ENCODE results near the gene CALN1.

Gene CALN1

DNA sequence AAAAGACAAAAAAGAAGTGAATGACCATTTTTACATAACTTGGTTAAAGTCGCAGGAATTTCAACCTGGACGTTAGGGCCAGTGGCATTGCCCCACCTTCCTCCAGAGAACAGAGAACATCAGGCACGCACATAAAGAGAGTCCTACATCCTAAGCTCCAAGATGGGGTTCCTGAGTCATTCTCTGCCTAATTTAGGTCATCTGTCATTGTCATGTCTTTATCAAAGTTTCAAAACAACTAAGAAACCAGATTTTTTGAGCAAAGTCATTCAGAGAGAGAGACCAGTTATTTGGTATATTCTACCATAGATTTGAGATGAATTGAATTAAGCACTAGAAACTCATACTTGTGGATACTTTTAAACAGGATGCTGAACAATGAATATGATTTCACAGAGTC is 241.7 kb downstream of the CALN1 start:
- FAIRE-seq = no peak

DNA sequence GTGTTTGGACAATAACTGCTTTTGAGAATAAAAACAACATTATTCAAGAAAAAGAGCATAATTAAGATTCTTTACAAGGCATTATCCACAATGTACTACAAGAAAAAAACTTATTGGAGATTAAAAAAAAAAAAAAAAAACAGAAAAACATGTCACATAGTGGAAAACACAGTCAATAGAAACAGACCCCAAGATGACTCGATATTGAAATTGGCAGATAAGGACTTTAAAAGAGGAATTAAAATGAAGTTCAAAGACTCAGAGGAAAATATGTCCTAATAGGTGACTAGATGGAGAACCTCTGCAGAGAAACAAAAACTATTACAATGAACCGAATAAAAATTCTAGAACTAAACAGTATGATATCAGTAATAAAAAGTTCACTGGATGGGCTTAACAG is 248.9 kb downstream of the CALN1 start:
- FAIRE-seq = no peak

GRCh38 chr7:72161534-72161933 is 250.6 kb downstream of the CALN1 start:
- FAIRE-seq = no peak

GRCh38 chr7:72159911-72160310 is 252.2 kb downstream of the CALN1 start:
- FAIRE-seq = no peak

- no peak for FAIRE-seq
Observed at GRCh38 chr7:72156671-72157070, 255.5 kb downstream of the CALN1 start.

DNA sequence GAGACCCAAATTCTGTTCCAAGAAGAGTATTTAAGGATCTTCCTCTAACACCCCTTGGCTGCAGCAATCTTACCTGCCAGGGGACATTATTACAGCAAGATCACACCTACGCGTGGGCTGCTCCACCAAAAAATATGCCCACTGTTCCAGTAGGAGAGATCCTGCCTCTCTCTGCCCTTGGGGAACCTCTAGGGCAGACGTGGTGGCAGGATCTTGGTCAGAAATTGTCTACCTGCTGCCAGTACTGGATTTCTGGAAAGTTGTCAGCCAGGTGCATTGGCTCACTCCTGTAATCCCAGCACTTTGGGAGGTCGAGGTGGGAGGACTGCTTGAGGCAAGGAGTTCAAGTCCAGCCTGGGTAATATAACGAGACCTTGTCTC is 259.0 kb downstream of the CALN1 start:
- FAIRE-seq = no peak

DNA sequence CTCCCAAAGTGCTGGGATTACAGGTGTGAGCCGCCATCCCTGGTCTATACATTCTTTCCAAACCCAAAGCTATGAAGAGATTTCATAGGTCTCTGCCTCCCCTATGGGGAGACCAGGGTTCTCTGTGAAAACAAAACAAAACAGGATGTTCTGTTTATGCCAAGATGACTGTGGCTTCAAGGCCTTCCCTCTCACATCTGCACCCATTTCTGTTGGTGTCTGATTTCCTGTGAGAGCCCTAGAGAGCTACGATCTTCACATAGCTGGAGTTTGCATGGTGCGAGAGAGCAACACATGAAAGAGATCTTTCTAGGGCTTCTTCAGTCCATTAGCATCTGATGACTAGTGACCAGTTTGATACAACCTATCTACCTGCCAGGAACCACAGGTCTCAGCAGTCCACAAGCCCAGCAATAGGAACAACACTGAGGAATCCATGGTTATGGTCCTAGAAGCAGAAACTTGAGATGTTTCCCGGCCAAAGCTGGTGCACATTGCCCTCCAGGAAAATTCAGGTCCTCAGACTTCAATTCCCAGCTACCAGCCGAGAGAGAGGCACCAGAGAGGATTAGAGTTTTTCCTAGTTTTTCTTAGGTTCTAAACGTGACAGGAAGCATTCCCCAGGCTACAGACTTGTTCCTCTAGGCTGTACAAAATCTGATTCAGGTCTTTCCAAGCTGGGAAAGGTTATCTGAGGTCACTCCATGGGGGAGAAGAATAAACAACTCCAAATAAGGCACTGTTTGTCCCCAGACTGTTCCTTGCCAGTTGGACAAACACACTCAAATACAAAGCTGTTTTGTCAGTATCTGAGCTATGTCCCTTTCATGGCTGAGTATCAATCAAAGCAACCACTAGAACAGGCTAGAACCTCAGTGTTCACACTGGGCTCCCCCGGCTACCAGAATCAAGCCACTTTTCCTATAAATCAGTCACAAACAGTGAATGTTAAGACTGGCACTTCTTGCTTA is 259.7 kb downstream of the CALN1 start:
- FAIRE-seq = no peak

DNA sequence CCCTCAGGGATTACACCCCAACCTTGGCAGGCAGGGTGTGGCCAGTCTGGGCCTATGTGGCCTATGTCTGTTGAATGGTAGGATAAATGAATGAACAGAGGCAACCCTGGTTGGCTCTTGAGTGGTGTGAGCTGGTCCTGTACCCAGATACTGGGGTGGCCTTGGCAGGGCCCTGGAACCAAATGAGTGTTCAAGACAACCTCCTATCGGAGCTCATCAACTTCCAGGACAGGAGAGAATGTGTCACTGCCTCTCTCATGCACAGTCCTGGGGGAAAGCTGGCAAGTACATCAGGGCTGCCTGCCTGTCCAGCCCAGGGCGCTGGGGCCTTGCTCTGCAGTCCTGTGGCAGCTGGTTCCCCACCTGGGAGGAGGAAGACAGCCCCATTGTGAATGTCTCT is 271.6 kb downstream of the CALN1 start:
- no peak for FAIRE-seq

DNA sequence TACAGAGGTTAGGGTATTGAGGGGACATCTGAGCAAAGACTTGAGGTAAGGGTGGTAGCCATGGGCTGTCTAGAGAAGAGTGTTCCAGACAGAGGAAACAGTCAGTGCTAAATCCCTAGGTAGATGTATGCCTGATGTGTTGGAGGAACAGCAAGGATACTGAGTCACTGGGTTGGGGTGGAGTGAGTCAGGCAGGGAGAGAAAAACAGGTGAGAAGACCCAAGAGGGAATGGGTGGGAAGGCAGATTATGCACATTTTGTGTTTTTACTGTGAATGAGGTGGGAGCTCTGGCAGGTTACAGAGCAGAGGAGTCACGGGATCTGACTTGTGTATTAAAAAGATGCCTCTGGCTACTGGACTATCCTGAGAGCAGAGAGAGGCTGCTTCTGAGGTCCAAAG is 285.0 kb downstream of the CALN1 start:
- FAIRE-seq = no peak

- FAIRE-seq = no peak
Observed at GRCh38 chr7:72123913-72124312, 288.2 kb downstream of the CALN1 start.

GRCh38 chr7:72118366-72118765 is 293.8 kb downstream of the CALN1 start:
- FAIRE-seq = no peak

GRCh38 chr7:72114129-72114528 is 298.0 kb downstream of the CALN1 start:
- no peak for FAIRE-seq

DNA sequence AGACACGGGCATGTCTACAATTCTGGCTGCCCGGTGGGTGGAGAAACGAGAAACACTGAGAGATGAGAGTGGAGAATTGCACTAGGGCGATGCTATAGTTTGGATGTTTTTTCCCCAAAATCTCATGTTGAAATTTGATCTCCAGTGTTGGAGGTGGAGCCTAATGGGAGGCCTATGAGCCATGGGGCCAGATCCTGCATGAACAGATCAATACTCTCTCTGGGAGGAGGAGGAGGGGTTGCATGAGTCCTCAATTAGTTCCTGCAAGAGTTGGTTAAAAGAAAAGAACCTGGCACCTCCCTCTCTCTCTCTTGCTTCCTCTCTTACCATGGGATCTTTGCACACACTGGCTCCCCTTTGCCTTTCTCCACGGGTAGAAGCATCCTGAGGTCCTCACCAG is 299.1 kb downstream of the CALN1 start:
- no peak for FAIRE-seq

GRCh38 chr7:72112530-72112929 is 299.6 kb downstream of the CALN1 start:
- FAIRE-seq = no peak

GRCh38 chr7:72111086-72111485 is 301.1 kb downstream of the CALN1 start:
- FAIRE-seq = no peak

- FAIRE-seq = no peak
Observed at GRCh38 chr7:72109566-72109965, 302.6 kb downstream of the CALN1 start.

GRCh38 chr7:72106405-72106804 is 305.7 kb downstream of the CALN1 start:
- no peak for FAIRE-seq

GRCh38 chr7:72101444-72101843 is 310.7 kb downstream of the CALN1 start:
- no peak for FAIRE-seq

GRCh38 chr7:72099784-72100183 is 312.4 kb downstream of the CALN1 start:
- FAIRE-seq = no peak

GRCh38 chr7:72098807-72099580 is 313.1 kb downstream of the CALN1 start:
- FAIRE-seq = no peak

DNA sequence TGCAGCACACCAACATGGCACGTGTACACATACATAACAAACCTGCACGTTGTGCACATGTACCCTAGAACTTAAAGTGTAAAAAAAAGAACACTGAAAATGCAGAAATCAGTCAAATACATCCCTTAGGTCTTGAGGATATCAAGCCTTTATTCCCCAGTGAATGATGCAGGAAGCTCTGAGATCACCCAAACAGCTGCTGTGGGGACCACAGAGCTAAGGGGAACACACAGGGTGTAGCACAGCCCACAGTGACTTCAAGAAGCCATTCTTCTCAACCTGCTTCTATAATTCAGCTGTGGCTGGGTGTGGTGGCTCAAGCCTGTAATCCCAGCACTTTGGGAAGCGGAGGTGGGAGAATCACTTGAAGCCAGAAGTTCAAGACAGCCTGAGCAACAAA is 314.9 kb downstream of the CALN1 start:
- no peak for FAIRE-seq

- no peak for FAIRE-seq
Observed at GRCh38 chr7:72092769-72093168, 319.4 kb downstream of the CALN1 start.

GRCh38 chr7:72087926-72088325 is 324.2 kb downstream of the CALN1 start:
- no peak for FAIRE-seq

DNA sequence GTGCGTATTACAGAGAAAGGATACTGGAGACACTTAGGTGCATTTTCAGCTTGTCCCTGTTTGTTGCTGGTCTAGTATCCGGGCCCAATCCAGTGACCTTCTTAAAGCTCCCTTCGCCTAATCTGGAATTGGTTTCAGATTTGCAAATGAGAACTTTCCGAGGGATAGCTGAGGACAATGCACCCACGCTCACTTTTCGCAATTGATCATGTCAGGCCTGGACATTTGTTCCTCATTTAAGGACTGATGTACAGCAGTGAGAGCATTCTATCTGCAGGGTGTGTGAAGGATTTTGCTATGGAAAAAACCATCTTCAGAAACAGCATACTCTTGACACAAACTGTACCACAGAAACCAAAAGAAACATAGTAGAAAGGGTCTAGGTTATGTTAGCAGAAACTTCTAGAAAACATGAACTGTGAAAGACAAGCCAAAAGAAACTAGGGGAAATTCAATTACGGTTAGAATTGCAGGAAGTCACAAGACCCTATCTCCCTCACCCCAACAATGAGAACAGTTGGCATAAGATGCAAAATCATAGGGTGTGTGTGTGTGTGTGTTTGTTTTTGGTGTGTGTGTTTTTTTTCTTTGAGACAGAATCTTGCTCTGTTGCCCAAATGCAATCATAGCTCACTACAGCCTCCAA is 331.1 kb downstream of the CALN1 start:
- FAIRE-seq = no peak

Data from A204.1 (cell line).